ENCODE results near the gene SETD5.

DNA sequence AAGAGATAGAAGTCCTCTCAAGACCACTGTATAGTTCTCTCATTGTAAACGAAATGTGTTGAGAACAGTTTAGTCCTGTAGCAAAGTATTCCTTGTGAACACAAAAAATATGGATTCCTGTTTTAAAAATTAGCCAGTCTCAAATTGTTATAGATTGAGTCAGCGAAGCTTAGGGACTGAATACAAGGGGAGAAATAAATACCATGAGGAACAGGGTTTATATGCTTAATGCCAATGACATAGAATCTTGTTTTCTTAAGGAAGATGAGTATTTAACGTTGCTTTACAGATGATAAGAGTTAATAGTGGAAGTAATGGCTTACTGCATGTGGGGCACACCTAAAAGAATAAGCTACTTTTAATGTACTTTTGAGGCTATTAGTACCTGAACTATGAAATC is 37.9 kb downstream of the SETD5 start:
- TF ChIP-seq CTCF (IDR thresholded peaks at IDR 0.05; ENCODE audit: control extremely low read depth in 1 of 3, insufficient read depth in 1 of 3, low read depth in 1 of 3, low read length in 3 of 3) (no peak), CTBP2 (IDR thresholded peaks at IDR 0.05; ENCODE audit: borderline replicate concordance, insufficient read depth, insufficient read length, low read length) (no peak), CBX5 (IDR thresholded peaks at IDR 0.05; ENCODE audit: low read depth, low read length) (no peak), RFX5 (IDR thresholded peaks at IDR 0.05; ENCODE audit: borderline replicate concordance, low read depth, low read length) (no peak), EZH2 (IDR thresholded peaks at IDR 0.05; ENCODE audit: low read depth, low read length, severe bottlenecking) (no peak), EP300 (IDR thresholded peaks at IDR 0.05; ENCODE audit: borderline replicate concordance in 1 of 2, low read depth in 2 of 2, low read length in 2 of 2) (no peak), YY1 (IDR thresholded peaks at IDR 0.05; ENCODE audit: low read depth, low read length) (no peak), SRF (IDR thresholded peaks at IDR 0.05; ENCODE audit: low read depth, low read length) (no peak), TEAD4 (IDR thresholded peaks at IDR 0.05; ENCODE audit: low read depth, low read length) (no peak), TAF1 (IDR thresholded peaks at IDR 0.05; ENCODE audit: low read depth, low read length) (no peak), SIX5 (IDR thresholded peaks at IDR 0.05; ENCODE audit: low read depth, low read length) (no peak), CHD1 (IDR thresholded peaks at IDR 0.05; ENCODE audit: low read depth, low read length) (no peak), KDM4A (IDR thresholded peaks at IDR 0.05; ENCODE audit: low read depth, low read length, severe bottlenecking) (no peak), RAD21 (IDR thresholded peaks at IDR 0.05 in 1 of 2, conservative IDR thresholded peaks at IDR 0.05 in 1 of 2; ENCODE audit: low read depth in 2 of 2, low read length in 2 of 2) (no peak)

All from H1 (cell line).